H1 (cell line): Measurements from ENCODE around the gene DHPS.
A peak's percentile ranks its signal among the peaks of the same experiment; 100 is the strongest.

Source experiments
- ATF3 ChIP-seq: IDR thresholded peaks from 2 replicates; pipeline ENCODE4 v1.6.1; 2011; ENCODE audit warnings: low read depth, mild to moderate bottlenecking, low read length; ENCODE audit not compliant: insufficient read depth
- BCL11A ChIP-seq, 2 experiments: IDR thresholded peaks; one replicate each; pipeline ENCODE4 v1.6.1; 2011; ENCODE audit warnings: low read depth in 2 of 2, low read length in 2 of 2, mild to moderate bottlenecking in 2 of 2
- CEBPB ChIP-seq: IDR thresholded peaks from 2 replicates; pipeline ENCODE4 v1.6.1; 2012; ENCODE audit warnings: low read depth, low read length
- CTCF ChIP-seq, 3 experiments: IDR thresholded peaks; 1 replicate in 2 of 3; 2 replicates in 1 of 3; pipeline versions ENCODE4 v1.5.1 to v1.6.1; 2011; ENCODE audit warnings: low read length in 3 of 3, mild to moderate bottlenecking in 3 of 3, inconsistent platforms in 2 of 3, low read depth in 1 of 3, moderate library complexity in 1 of 3; ENCODE audit not compliant: insufficient read depth in 1 of 3; ENCODE audit errors: control extremely low read depth in 1 of 3
- EZH2 ChIP-seq: fragments of 200-600 bp; sonication (generic); IDR thresholded peaks from 2 replicates; pipeline ENCODE4 v1.7.1; 2012; ENCODE audit warnings: low read depth, mild to moderate bottlenecking, moderate library complexity, low read length, inconsistent platforms; ENCODE audit not compliant: severe bottlenecking
- JUN ChIP-seq: IDR thresholded peaks from 2 replicates; pipeline ENCODE4 v1.6.1; 2011; ENCODE audit warnings: low read depth, mild to moderate bottlenecking, improper control_type of control experiment, low read length
- JUND ChIP-seq: IDR thresholded peaks from 2 replicates; pipeline ENCODE4 v1.6.1; 2011; ENCODE audit warnings: mild to moderate bottlenecking, improper control_type of control experiment, low read length
- RXRA ChIP-seq: IDR thresholded peaks from 2 replicates; pipeline ENCODE4 v1.6.1; 2011; ENCODE audit warnings: low read depth, mild to moderate bottlenecking, low read length, moderate library complexity; ENCODE audit not compliant: insufficient read depth
- ZNF274 ChIP-seq: IDR thresholded peaks from 2 replicates; pipeline ENCODE4 v1.7.0; 2012; ENCODE audit warnings: low read length, borderline replicate concordance; ENCODE audit errors: extremely low read depth

- TF ChIP-seq JUN, result no peak
- TF ChIP-seq JUND, result no peak
- no peak for TF ChIP-seq ATF3
- no peak for TF ChIP-seq CEBPB
- peak; percentile 48 to 64 (median 54) for TF ChIP-seq CTCF (IDR thresholded peaks at IDR 0.05; ENCODE audit: control extremely low read depth in 1 of 3, insufficient read depth in 1 of 3, low read depth in 1 of 3, low read length in 3 of 3)
- no peak for TF ChIP-seq BCL11A (IDR thresholded peaks at IDR 0.05; ENCODE audit: low read depth in 2 of 2, low read length in 2 of 2)
- TF ChIP-seq RXRA, result no peak
- no peak for TF ChIP-seq ZNF274
- no peak for TF ChIP-seq EZH2
Observed at GRCh38 chr19:12648088-12648487, 33.6 kb downstream of the DHPS start.
